Measurements from ENCODE around the gene CPLANE1.
"Not testable (repeated sequence)": the region's sequence is repeated elsewhere in the genome, so short reads cannot be mapped to it uniquely, and the experiment has no call there.

CPLANE1 gene

DNA sequence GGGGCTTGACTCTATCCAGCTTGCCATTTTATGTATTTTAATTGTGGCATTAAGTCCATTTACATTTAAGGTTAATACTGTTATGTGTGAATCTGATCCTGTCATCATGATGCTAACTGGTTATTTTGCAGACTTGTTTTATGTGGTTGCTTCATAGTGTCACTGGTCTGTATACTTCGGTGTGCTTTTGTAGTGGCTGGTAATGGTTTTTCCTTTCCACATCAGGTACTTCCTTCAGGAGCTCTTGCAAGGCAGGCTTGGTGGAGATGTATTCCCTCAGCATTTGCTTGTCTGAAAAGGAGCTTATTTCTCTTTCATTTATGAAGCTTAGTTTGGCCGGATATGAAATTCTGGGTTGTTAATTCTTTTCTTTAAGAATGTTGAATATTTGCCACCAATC, 145.9 kb downstream of the CPLANE1 start:
- TF ChIP-seq FOXA1 (IDR thresholded peaks at IDR 0.05): no peak
- no peak for TF ChIP-seq ELF4 (IDR thresholded peaks at IDR 0.05)
- TF ChIP-seq ARNT (IDR thresholded peaks at IDR 0.05): no peak
- TF ChIP-seq L3MBTL2 (conservative IDR thresholded peaks at IDR 0.05): no peak
- TF ChIP-seq FOXK2 (IDR thresholded peaks at IDR 0.05): no peak
- no peak for TF ChIP-seq LEF1 (IDR thresholded peaks at IDR 0.05; ENCODE audit: borderline replicate concordance)
- TF ChIP-seq SUZ12 (IDR thresholded peaks at IDR 0.05): no peak
- no peak for TF ChIP-seq FOXM1 (IDR thresholded peaks at IDR 0.05; ENCODE audit: borderline replicate concordance)
- TF ChIP-seq ZNF384 (IDR thresholded peaks at IDR 0.05): no peak
- TF ChIP-seq HDGF (IDR thresholded peaks at IDR 0.05; ENCODE audit: borderline replicate concordance): no peak
- TF ChIP-seq SP1 (IDR thresholded peaks at IDR 0.05): no peak
- POLR2A ChIA-PET: no interaction called here
- CTCF ChIA-PET: no interaction called here
- no peak for DNase-seq (ENCODE audit: extremely low spot score)

DNA sequence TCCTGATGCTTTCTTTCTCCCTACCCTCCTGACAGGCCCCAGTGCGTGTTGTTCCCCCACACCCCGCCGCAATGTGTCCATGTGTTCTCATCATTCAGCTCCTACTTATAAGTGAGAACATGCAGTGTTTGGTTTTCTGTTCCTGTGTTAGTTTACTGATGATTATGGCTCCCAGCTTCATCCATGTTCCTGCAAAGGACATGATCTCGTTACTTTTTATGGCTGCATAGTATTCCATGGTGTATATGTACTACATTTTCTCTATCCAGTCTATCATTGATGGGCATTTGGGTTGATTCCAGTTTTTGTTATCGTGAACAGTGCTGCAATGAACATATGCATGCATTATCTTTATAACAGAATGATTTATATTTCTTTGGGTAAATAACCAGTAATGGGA, 149.9 kb downstream of the CPLANE1 start:
- CTCF ChIA-PET; POLR2A ChIA-PET; DNase-seq (ENCODE audit: extremely low spot score): not testable (repeated sequence)

DNA sequence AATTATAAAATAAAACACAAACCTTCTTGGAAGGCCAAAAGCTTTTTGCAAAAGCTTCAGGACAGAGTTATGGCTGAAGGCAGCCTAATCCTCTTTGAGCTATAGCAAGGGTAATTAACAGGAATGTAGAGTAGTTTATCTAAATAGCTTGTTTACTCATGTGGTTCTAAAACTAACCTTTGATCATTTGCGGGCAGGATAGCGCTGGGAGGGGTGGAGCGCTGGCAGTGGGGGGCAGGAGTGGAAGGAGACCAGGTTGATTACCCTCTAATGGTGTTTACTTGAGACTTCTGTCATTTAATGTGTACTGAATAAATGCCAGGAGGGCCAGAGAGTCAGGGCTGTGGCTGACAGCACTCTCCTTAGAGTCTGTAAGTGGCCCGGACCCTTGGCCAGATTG, 155.4 kb downstream of the CPLANE1 start:
- DNase-seq (ENCODE audit: extremely low spot score); POLR2A ChIA-PET; CTCF ChIA-PET: not testable (repeated sequence)

DNA sequence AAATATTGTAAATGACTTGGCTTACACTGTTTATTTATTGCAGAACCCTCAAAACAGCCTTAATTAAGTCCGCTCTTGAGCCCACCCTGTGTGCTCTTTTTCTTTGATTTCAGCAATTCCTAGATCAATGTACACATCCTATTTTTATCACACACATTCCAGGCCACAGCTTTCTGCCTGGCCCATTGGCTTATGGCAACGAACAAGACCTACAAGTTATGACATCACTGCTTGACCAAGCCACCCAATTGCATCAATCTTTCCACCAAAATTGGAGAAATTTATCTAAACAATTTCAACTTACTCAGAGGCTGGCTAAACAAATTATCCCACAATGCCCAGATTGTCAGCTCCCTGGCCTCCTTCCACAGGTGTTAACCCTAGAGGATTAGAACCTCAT, 158.4 kb downstream of the CPLANE1 start:
- DNase-seq (ENCODE audit: extremely low spot score): no peak
- TF ChIP-seq ZNF384 (IDR thresholded peaks at IDR 0.05): no peak
- TF ChIP-seq HDGF (IDR thresholded peaks at IDR 0.05; ENCODE audit: borderline replicate concordance): no peak
- no peak for TF ChIP-seq L3MBTL2 (conservative IDR thresholded peaks at IDR 0.05)
- TF ChIP-seq FOXK2 (IDR thresholded peaks at IDR 0.05): no peak
- TF ChIP-seq ELF4 (IDR thresholded peaks at IDR 0.05): no peak
- no peak for TF ChIP-seq TARDBP (IDR thresholded peaks at IDR 0.05)
- TF ChIP-seq BHLHE40 (IDR thresholded peaks at IDR 0.05; ENCODE audit: borderline replicate concordance): no peak
- TF ChIP-seq, protein P1, sequence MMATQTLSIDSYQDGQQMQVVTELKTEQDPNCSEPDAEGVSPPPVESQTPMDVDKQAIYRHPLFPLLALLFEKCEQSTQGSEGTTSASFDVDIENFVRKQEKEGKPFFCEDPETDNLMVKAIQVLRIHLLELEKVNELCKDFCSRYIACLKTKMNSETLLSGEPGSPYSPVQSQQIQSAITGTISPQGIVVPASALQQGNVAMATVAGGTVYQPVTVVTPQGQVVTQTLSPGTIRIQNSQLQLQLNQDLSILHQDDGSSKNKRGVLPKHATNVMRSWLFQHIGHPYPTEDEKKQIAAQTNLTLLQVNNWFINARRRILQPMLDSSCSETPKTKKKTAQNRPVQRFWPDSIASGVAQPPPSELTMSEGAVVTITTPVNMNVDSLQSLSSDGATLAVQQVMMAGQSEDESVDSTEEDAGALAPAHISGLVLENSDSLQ (IDR thresholded peaks at IDR 0.05): no peak
- TF ChIP-seq LEF1 (IDR thresholded peaks at IDR 0.05; ENCODE audit: borderline replicate concordance): no peak
- TF ChIP-seq CTBP1 (IDR thresholded peaks at IDR 0.05; ENCODE audit: borderline replicate concordance): no peak
- no peak for TF ChIP-seq ARNT (IDR thresholded peaks at IDR 0.05)
- TF ChIP-seq SUZ12 (IDR thresholded peaks at IDR 0.05): no peak
- TF ChIP-seq FOXM1 (IDR thresholded peaks at IDR 0.05; ENCODE audit: borderline replicate concordance): no peak
- TF ChIP-seq FOXA1 (IDR thresholded peaks at IDR 0.05): no peak
- no peak for TF ChIP-seq SP1 (IDR thresholded peaks at IDR 0.05)
- TF ChIP-seq NFRKB (IDR thresholded peaks at IDR 0.05): no peak
- ChIA-PET POLR2A (no interaction called here), CTCF (no interaction called here)

DNA sequence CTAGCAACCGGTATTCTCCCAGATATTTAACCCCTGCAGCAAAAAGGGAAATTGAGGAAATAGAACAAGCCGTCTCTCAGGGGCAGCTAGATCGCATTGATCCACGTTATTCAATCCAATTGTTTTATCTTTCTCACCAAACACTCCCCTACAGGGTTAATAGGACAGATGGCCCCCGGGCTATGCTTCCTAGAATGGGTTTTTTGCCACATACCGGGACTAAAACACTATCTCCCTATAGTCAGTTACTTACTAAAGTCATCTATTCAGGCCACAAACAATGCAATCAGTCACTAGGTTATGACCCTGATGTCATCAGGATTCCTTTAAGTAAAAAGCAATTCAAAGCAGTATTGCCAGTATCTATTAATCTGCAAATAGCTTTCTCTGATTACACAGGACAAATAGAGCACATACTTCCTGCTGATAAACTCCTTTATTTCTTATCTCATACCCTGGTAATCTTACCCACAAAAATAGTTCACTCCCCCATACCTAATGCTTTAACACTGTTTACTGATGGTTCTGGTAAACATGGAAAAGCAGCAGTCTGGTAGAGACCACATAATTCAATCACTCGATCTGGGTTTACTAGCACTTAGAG, 159.0 kb downstream of the CPLANE1 start:
- no peak for DNase-seq (ENCODE audit: extremely low spot score)
- ChIA-PET CTCF (no interaction called here), POLR2A (no interaction called here)
- TF ChIP-seq FOXK2 (IDR thresholded peaks at IDR 0.05) (no peak), L3MBTL2 (conservative IDR thresholded peaks at IDR 0.05) (no peak), CTBP1 (IDR thresholded peaks at IDR 0.05; ENCODE audit: borderline replicate concordance) (no peak), SUZ12 (IDR thresholded peaks at IDR 0.05) (no peak), SP1 (IDR thresholded peaks at IDR 0.05) (no peak), FOXA1 (IDR thresholded peaks at IDR 0.05) (no peak), NFRKB (IDR thresholded peaks at IDR 0.05) (no peak), BHLHE40 (IDR thresholded peaks at IDR 0.05; ENCODE audit: borderline replicate concordance) (no peak), TARDBP (IDR thresholded peaks at IDR 0.05) (no peak), ARNT (IDR thresholded peaks at IDR 0.05) (no peak), ELF4 (IDR thresholded peaks at IDR 0.05) (no peak), LEF1 (IDR thresholded peaks at IDR 0.05; ENCODE audit: borderline replicate concordance) (no peak), FOXM1 (IDR thresholded peaks at IDR 0.05; ENCODE audit: borderline replicate concordance) (no peak), HDGF (IDR thresholded peaks at IDR 0.05; ENCODE audit: borderline replicate concordance) (no peak), ZNF384 (IDR thresholded peaks at IDR 0.05) (no peak)
- TF ChIP-seq, protein P1 (IDR thresholded peaks at IDR 0.05): no peak

DNA sequence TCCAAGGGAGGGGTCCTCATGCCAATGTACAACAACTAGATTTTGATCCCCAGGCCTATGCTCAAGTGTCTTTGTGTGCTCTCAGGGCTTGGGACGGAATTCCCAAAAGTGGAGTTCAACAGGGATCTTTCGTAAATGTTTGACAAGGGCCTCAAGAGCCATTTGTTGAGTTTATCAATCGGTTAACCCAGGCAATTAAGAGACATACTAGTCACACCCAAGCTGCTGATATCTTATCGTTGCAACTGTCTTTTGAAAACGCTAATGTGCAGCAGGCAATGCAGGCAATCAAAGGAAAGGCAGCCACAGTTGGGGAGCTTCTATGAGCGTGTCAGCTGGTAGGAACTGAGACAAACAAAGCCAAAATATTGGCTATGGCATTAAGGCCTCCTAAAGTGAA, 161.2 kb downstream of the CPLANE1 start:
- TF ChIP-seq, protein P1 (IDR thresholded peaks at IDR 0.05): no peak
- no peak for TF ChIP-seq ELF4 (IDR thresholded peaks at IDR 0.05)
- no peak for TF ChIP-seq ARNT (IDR thresholded peaks at IDR 0.05)
- no peak for TF ChIP-seq LEF1 (IDR thresholded peaks at IDR 0.05; ENCODE audit: borderline replicate concordance)
- no peak for TF ChIP-seq TARDBP (IDR thresholded peaks at IDR 0.05)
- no peak for TF ChIP-seq FOXK2 (IDR thresholded peaks at IDR 0.05)
- no peak for TF ChIP-seq CTBP1 (IDR thresholded peaks at IDR 0.05; ENCODE audit: borderline replicate concordance)
- TF ChIP-seq ZNF384 (IDR thresholded peaks at IDR 0.05): no peak
- no peak for TF ChIP-seq HDGF (IDR thresholded peaks at IDR 0.05; ENCODE audit: borderline replicate concordance)
- TF ChIP-seq SP1 (IDR thresholded peaks at IDR 0.05): no peak
- no peak for TF ChIP-seq FOXM1 (IDR thresholded peaks at IDR 0.05; ENCODE audit: borderline replicate concordance)
- no peak for TF ChIP-seq L3MBTL2 (conservative IDR thresholded peaks at IDR 0.05)
- no peak for TF ChIP-seq BHLHE40 (IDR thresholded peaks at IDR 0.05; ENCODE audit: borderline replicate concordance)
- no peak for TF ChIP-seq FOXA1 (IDR thresholded peaks at IDR 0.05)
- no peak for DNase-seq (ENCODE audit: extremely low spot score)
- CTCF ChIA-PET: no interaction called here
- POLR2A ChIA-PET: no interaction called here
